Limb (tissue), 2 donors: ENCODE results near the gene PTK6.
A peak's percentile ranks its signal among the peaks of the same experiment; 100 is the strongest.
"Not testable (repeated sequence)": the region's sequence is repeated elsewhere in the genome, so short reads cannot be mapped to it uniquely, and the experiment has no call there.

Experiments used
- DNase-seq, 2 donors: peaks; one replicate each; pipeline ENCODE4 v3.0.0-alpha.2; 2016; ENCODE audit errors: extremely low spot score in 2 of 2

The PTK6 gene

GRCh38 chr20:63536997-63537524 is at the start of gene PTK6:
PTK6 (minus strand) TSS chr20:63537376; CDS start chr20:63537314, 62 bp downstream.
- DNase-seq = no peak

GRCh38 chr20:63586797-63587196 is 49.6 kb upstream of the PTK6 start:
- no peak for DNase-seq

- DNase-seq = no peak
Observed at GRCh38 chr20:63585616-63586565, 48.7 kb upstream of the PTK6 start.

- DNase-seq = no peak
Observed at GRCh38 chr20:63582382-63583063, 45.3 kb upstream of the PTK6 start.

GRCh38 chr20:63580796-63581461 is 43.8 kb upstream of the PTK6 start:
- no peak for DNase-seq

- no peak for DNase-seq
Observed at GRCh38 chr20:63579017-63579694, 42.0 kb upstream of the PTK6 start.

- DNase-seq = no peak
Observed at GRCh38 chr20:63578224-63579016, 41.2 kb upstream of the PTK6 start.

- no peak for DNase-seq
Observed at GRCh38 chr20:63577317-63577894, 40.2 kb upstream of the PTK6 start.

GRCh38 chr20:63576311-63576710 is 39.1 kb upstream of the PTK6 start:
- DNase-seq = no peak

GRCh38 chr20:63574829-63575743 is 37.9 kb upstream of the PTK6 start:
- no peak for DNase-seq

- peak; percentile 55 to 87 for DNase-seq
Observed at GRCh38 chr20:63574156-63574828, 37.1 kb upstream of the PTK6 start, which contains the start of gene HELZ2. HELZ2 (minus strand) TSS chr20:63574239; CDS start chr20:63572385, 1,854 bp downstream.

- DNase-seq = peak in 1 of 2 donors; percentile 48
Observed at GRCh38 chr20:63573647-63574131, 36.5 kb upstream of the PTK6 start.

GRCh38 chr20:63572788-63573646 is 35.8 kb upstream of the PTK6 start:
- DNase-seq = no peak

GRCh38 chr20:63572071-63572787 is 35.1 kb upstream of the PTK6 start:
- no peak for DNase-seq

- DNase-seq = not testable (repeated sequence)
Observed at GRCh38 chr20:63571087-63571478, 33.9 kb upstream of the PTK6 start.

GRCh38 chr20:63570281-63571086 is 33.3 kb upstream of the PTK6 start:
- DNase-seq = no peak
